ENCODE results near the gene CBX3. TPM values are rescaled to one million over a fixed set of nuclear protein-coding genes. Genes with fewer than 3 reads are reported as not detected.

Gene CBX3
- total RNA-seq, 2 donors from 2014 or later, result 213 to 219 TPM

- Mint-ChIP-seq H3K27me3 (ENCODE audit: insufficient read depth) (no peaks in the 10 kb centered on the region), H3K4me3 (no peak overlapping the region), H3K36me3 (ENCODE audit: low read depth) (peaks cover 8% of the 10 kb centered on the region), H3K4me1 (peaks cover 47% of the 10 kb centered on the region), H3K9me3 (peaks cover 2% of the 10 kb centered on the region), H3K27ac (peak overlapping the region; percentile 76)
- Histone ChIP-seq H3K9ac (ENCODE audit: extremely low read depth, low read length, poor library complexity, severe bottlenecking) (no peak overlapping the region), H3K4me3 (ENCODE audit: low read length) (no peak overlapping the region), H3K36me3 (ENCODE audit: control insufficient read depth, insufficient read depth, low read length) (no peaks in the 10 kb centered on the region), H3K27ac (ENCODE audit: low read depth, low read length) (no peak overlapping the region), H3K9me3 (ENCODE audit: control insufficient read depth, low read length) (no peaks in the 10 kb centered on the region), H3K27me3 (ENCODE audit: control insufficient read depth, insufficient read depth, low read length, poor library complexity, severe bottlenecking) (no peaks in the 10 kb centered on the region), H3K4me1 (ENCODE audit: control insufficient read depth, insufficient read depth, low read length) (peaks cover 9% of the 10 kb centered on the region)
- TF ChIP-seq CTCF (conservative IDR thresholded peaks at IDR 0.05), result no peak
- 93% methylated on average over 18 to 20 of the region's 20 CpGs for WGBS, 2 experiments (ENCODE audit: insufficient coverage in 1 of 2, insufficient read length in 1 of 2)
- DNase-seq, result no peak
Measured at GRCh38 chr7:26156451-26157420, 44.8 kb upstream of the CBX3 start.

GRCh38 chr7:26157520-26158105, 43.9 kb upstream of the CBX3 start:
- Histone ChIP-seq H3K9ac (ENCODE audit: extremely low read depth, low read length, poor library complexity, severe bottlenecking) (no peak overlapping the region), H3K4me3 (ENCODE audit: low read length) (no peak overlapping the region), H3K36me3 (ENCODE audit: control insufficient read depth, insufficient read depth, low read length) (no peaks in the 10 kb centered on the region), H3K9me3 (ENCODE audit: control insufficient read depth, low read length) (no peaks in the 10 kb centered on the region), H3K4me1 (ENCODE audit: control insufficient read depth, insufficient read depth, low read length) (peaks cover 9% of the 10 kb centered on the region), H3K27ac (ENCODE audit: low read depth, low read length) (no peak overlapping the region), H3K27me3 (ENCODE audit: control insufficient read depth, insufficient read depth, low read length, poor library complexity, severe bottlenecking) (no peaks in the 10 kb centered on the region)
- peaks cover 46% of the 10 kb centered on the region for H3K4me1 Mint-ChIP-seq
- peaks cover 2% of the 10 kb centered on the region for H3K9me3 Mint-ChIP-seq
- 93 to 94% methylated on average over 4 of the region's 4 CpGs for WGBS, 2 experiments (ENCODE audit: insufficient coverage in 1 of 2, insufficient read length in 1 of 2)
- no peak for DNase-seq
- H3K36me3 Mint-ChIP-seq (ENCODE audit: low read depth), result peaks cover 8% of the 10 kb centered on the region
- H3K4me3 Mint-ChIP-seq, result no peak overlapping the region
- H3K27me3 Mint-ChIP-seq (ENCODE audit: insufficient read depth), result no peaks in the 10 kb centered on the region
- no peak for TF ChIP-seq CTCF (conservative IDR thresholded peaks at IDR 0.05)
- no peak overlapping the region for H3K27ac Mint-ChIP-seq

GRCh38 chr7:26159243-26159642, 42.3 kb upstream of the CBX3 start:
- Histone ChIP-seq H3K9ac (ENCODE audit: extremely low read depth, low read length, poor library complexity, severe bottlenecking) (no peak overlapping the region), H3K4me1 (ENCODE audit: control insufficient read depth, insufficient read depth, low read length) (peaks cover 6% of the 10 kb centered on the region), H3K27me3 (ENCODE audit: control insufficient read depth, insufficient read depth, low read length, poor library complexity, severe bottlenecking) (no peaks in the 10 kb centered on the region), H3K9me3 (ENCODE audit: control insufficient read depth, low read length) (no peaks in the 10 kb centered on the region), H3K27ac (ENCODE audit: low read depth, low read length) (no peak overlapping the region), H3K36me3 (ENCODE audit: control insufficient read depth, insufficient read depth, low read length) (no peaks in the 10 kb centered on the region), H3K4me3 (ENCODE audit: low read length) (no peak overlapping the region)
- H3K27ac Mint-ChIP-seq, result no peak overlapping the region
- WGBS, 2 experiments (ENCODE audit: insufficient coverage in 1 of 2, insufficient read length in 1 of 2), result 83 to 93% methylated on average over 2 of the region's 2 CpGs
- no peak for DNase-seq
- no peak for TF ChIP-seq CTCF (conservative IDR thresholded peaks at IDR 0.05)
- peaks cover 6% of the 10 kb centered on the region for H3K9me3 Mint-ChIP-seq
- no peaks in the 10 kb centered on the region for H3K27me3 Mint-ChIP-seq (ENCODE audit: insufficient read depth)
- no peak overlapping the region for H3K4me3 Mint-ChIP-seq
- H3K4me1 Mint-ChIP-seq, result peaks cover 33% of the 10 kb centered on the region
- H3K36me3 Mint-ChIP-seq (ENCODE audit: low read depth), result peaks cover 10% of the 10 kb centered on the region

Data from endodermal cell (in vitro differentiated cells).